ENCODE measurements around the gene PXN.
"Not testable (repeated sequence)": the region's sequence is repeated elsewhere in the genome, so short reads cannot be mapped to it uniquely, and the experiment has no call there.

The PXN gene

GRCh38 chr12:120211243-120211903 is 54.2 kb downstream of the PXN start:
- no peak for DNase-seq (ENCODE audit: low read depth in 2 of 2)

GRCh38 chr12:120209851-120210250 is 55.7 kb downstream of the PXN start:
- no peak for DNase-seq (ENCODE audit: low read depth in 2 of 2)

GRCh38 chr12:120207227-120207626 is 58.3 kb downstream of the PXN start:
- DNase-seq (ENCODE audit: low read depth in 2 of 2) = no peak

GRCh38 chr12:120206781-120207180 is 58.7 kb downstream of the PXN start:
- DNase-seq (ENCODE audit: low read depth in 2 of 2) = not testable (repeated sequence)

- DNase-seq (ENCODE audit: low read depth in 2 of 2) = no peak
Observed at GRCh38 chr12:120206228-120206627, 59.3 kb downstream of the PXN start.

GRCh38 chr12:120204171-120204570 is 61.4 kb downstream of the PXN start:
- no peak for DNase-seq (ENCODE audit: low read depth in 2 of 2)

GRCh38 chr12:120200364-120200800 is 65.1 kb downstream of the PXN start:
- no peak for DNase-seq (ENCODE audit: low read depth in 2 of 2)

GRCh38 chr12:120199595-120200306 is 65.8 kb downstream of the PXN start:
- no peak for DNase-seq (ENCODE audit: low read depth in 2 of 2)

GRCh38 chr12:120199025-120199424 is 66.5 kb downstream of the PXN start:
- DNase-seq (ENCODE audit: low read depth in 2 of 2) = no peak

GRCh38 chr12:120197542-120197887 is 68.0 kb downstream of the PXN start:
- DNase-seq (ENCODE audit: low read depth in 2 of 2) = no peak

- not testable (repeated sequence) for DNase-seq (ENCODE audit: low read depth in 2 of 2)
Observed at GRCh38 chr12:120196817-120197541, 68.6 kb downstream of the PXN start.

GRCh38 chr12:120196363-120196762 is 69.2 kb downstream of the PXN start:
- no peak for DNase-seq (ENCODE audit: low read depth in 2 of 2)

- DNase-seq (ENCODE audit: low read depth in 2 of 2) = peak; percentile 83
Observed at GRCh38 chr12:120194534-120195395, 70.8 kb downstream of the PXN start, which contains the start of gene GCN1. GCN1 (minus strand) TSS chr12:120194715; CDS start chr12:120194697, 18 bp downstream.

GRCh38 chr12:120194226-120194533 is 71.3 kb downstream of the PXN start:
- DNase-seq (ENCODE audit: low read depth in 2 of 2) = no peak

GRCh38 chr12:120193286-120193685 is 72.2 kb downstream of the PXN start:
- DNase-seq (ENCODE audit: low read depth in 2 of 2) = not testable (repeated sequence)

GRCh38 chr12:120190985-120191480 is 74.5 kb downstream of the PXN start:
- DNase-seq (ENCODE audit: low read depth in 2 of 2) = no peak

GRCh38 chr12:120190386-120190785 is 75.1 kb downstream of the PXN start:
- no peak for DNase-seq (ENCODE audit: low read depth in 2 of 2)

GRCh38 chr12:120186654-120187053 is 78.9 kb downstream of the PXN start:
- no peak for DNase-seq (ENCODE audit: low read depth in 2 of 2)

- DNase-seq (ENCODE audit: low read depth in 2 of 2) = no peak
Observed at GRCh38 chr12:120183211-120183631, 82.3 kb downstream of the PXN start.

- DNase-seq (ENCODE audit: low read depth in 2 of 2) = no peak
Observed at GRCh38 chr12:120181991-120182631, 83.4 kb downstream of the PXN start.

GRCh38 chr12:120180975-120181374 is 84.6 kb downstream of the PXN start:
- DNase-seq (ENCODE audit: low read depth in 2 of 2) = no peak

All from stimulated activated CD8-positive, alpha-beta memory T cell treated with anti-CD3 and anti-CD28 coated beads, Interleukin-15, amount 100 ng/mL, for 48 hours (primary cell).